ENCODE data around the gene ABCA13.

ABCA13 gene

GRCh38 chr7:48286836-48287235 lies 115.6 kb downstream of the ABCA13 start:
- TF ChIP-seq CTCF (conservative IDR thresholded peaks at IDR 0.05; ENCODE audit: low read depth, low read length) = no peak

GRCh38 chr7:48289656-48290055 lies 118.4 kb downstream of the ABCA13 start:
- Histone ChIP-seq H4K20me1 (ENCODE audit: insufficient read depth) (no peaks in the 10 kb centered on the region), H2AFZ (ENCODE audit: low read depth) (no peak overlapping the region), H3K4me3 (IDR thresholded peaks at IDR 0.05; ENCODE audit: insufficient read depth, low read depth, low read length) (no peak overlapping the region), H3K4me2 (no peak overlapping the region), H3K9ac (no peak overlapping the region), H3K27ac (no peak overlapping the region), H3K79me2 (ENCODE audit: insufficient read depth, low read depth) (no peaks in the 10 kb centered on the region), H3K4me1 (ENCODE audit: low read depth, poor library complexity, severe bottlenecking) (no peaks in the 10 kb centered on the region), H3K27me3 (ENCODE audit: insufficient read depth, low read depth) (no peaks in the 10 kb centered on the region), H3K36me3 (ENCODE audit: insufficient read depth) (no peaks in the 10 kb centered on the region)
- no peak for TF ChIP-seq CTCF (conservative IDR thresholded peaks at IDR 0.05; ENCODE audit: low read depth, low read length)

More at GRCh38 chr7:48286836-48287235, 115.6 kb downstream of the ABCA13 start:
- H2AFZ ChIP-seq (ENCODE audit: low read depth) = no peak overlapping the region
- no peak overlapping the region for H3K9ac ChIP-seq
- H3K4me3 ChIP-seq (IDR thresholded peaks at IDR 0.05; ENCODE audit: insufficient read depth, low read depth, low read length) = no peak overlapping the region
- no peak overlapping the region for H3K4me2 ChIP-seq
- H4K20me1 ChIP-seq (ENCODE audit: insufficient read depth) = no peaks in the 10 kb centered on the region
- no peak overlapping the region for H3K27ac ChIP-seq
- no peaks in the 10 kb centered on the region for H3K36me3 ChIP-seq (ENCODE audit: insufficient read depth)
- H3K27me3 ChIP-seq (ENCODE audit: insufficient read depth, low read depth) = no peaks in the 10 kb centered on the region
- no peaks in the 10 kb centered on the region for H3K4me1 ChIP-seq (ENCODE audit: low read depth, poor library complexity, severe bottlenecking)
- H3K79me2 ChIP-seq (ENCODE audit: insufficient read depth, low read depth) = no peaks in the 10 kb centered on the region

- H3K79me2 ChIP-seq (ENCODE audit: insufficient read depth, low read depth) = no peaks in the 10 kb centered on the region
- no peak overlapping the region for H3K4me2 ChIP-seq
- H3K4me3 ChIP-seq (IDR thresholded peaks at IDR 0.05; ENCODE audit: insufficient read depth, low read depth, low read length) = no peak overlapping the region
- H3K9ac ChIP-seq = no peak overlapping the region
- H3K27ac ChIP-seq = no peak overlapping the region
- no peak for TF ChIP-seq CTCF (conservative IDR thresholded peaks at IDR 0.05; ENCODE audit: low read depth, low read length)
- H3K27me3 ChIP-seq (ENCODE audit: insufficient read depth, low read depth) = no peaks in the 10 kb centered on the region
- H2AFZ ChIP-seq (ENCODE audit: low read depth) = no peak overlapping the region
- no peaks in the 10 kb centered on the region for H3K4me1 ChIP-seq (ENCODE audit: low read depth, poor library complexity, severe bottlenecking)
- no peaks in the 10 kb centered on the region for H4K20me1 ChIP-seq (ENCODE audit: insufficient read depth)
- H3K36me3 ChIP-seq (ENCODE audit: insufficient read depth) = no peaks in the 10 kb centered on the region
These were observed 121.7 kb downstream of the ABCA13 start for GRCh38 chr7:48292949-48293348.

- Histone ChIP-seq H3K36me3 (ENCODE audit: insufficient read depth) (no peaks in the 10 kb centered on the region), H3K4me3 (IDR thresholded peaks at IDR 0.05; ENCODE audit: insufficient read depth, low read depth, low read length) (no peak overlapping the region), H3K27ac (no peak overlapping the region), H3K27me3 (ENCODE audit: insufficient read depth, low read depth) (no peaks in the 10 kb centered on the region), H2AFZ (ENCODE audit: low read depth) (no peak overlapping the region), H3K4me2 (no peak overlapping the region), H4K20me1 (ENCODE audit: insufficient read depth) (no peaks in the 10 kb centered on the region), H3K79me2 (ENCODE audit: insufficient read depth, low read depth) (no peaks in the 10 kb centered on the region), H3K4me1 (ENCODE audit: low read depth, poor library complexity, severe bottlenecking) (peaks cover 7% of the 10 kb centered on the region), H3K9ac (no peak overlapping the region)
- TF ChIP-seq CTCF (conservative IDR thresholded peaks at IDR 0.05; ENCODE audit: low read depth, low read length) = no peak
These were observed 124.2 kb downstream of the ABCA13 start for GRCh38 chr7:48295296-48295971.
